Kidney epithelial cell (primary cell): ENCODE data around the gene HARBI1. TPM values are rescaled to one million over a fixed set of nuclear protein-coding genes. Genes with fewer than 3 reads are reported as not detected.

Source experiments
- DNase-seq: peaks from one replicate; pipeline ENCODE4 v3.0.0-alpha.2; 2010; ENCODE audit warnings: low read depth
- H3K27me3 ChIP-seq: 2 replicates; pipeline ENCODE4 v1.6.0; 2011; ENCODE audit warnings: low read length; ENCODE audit not compliant: control insufficient read depth, insufficient read depth
- H3K36me3 ChIP-seq: 2 replicates; pipeline ENCODE4 v1.5.1; 2011; ENCODE audit warnings: low read length; ENCODE audit not compliant: control insufficient read depth, insufficient read depth
- H3K4me3 ChIP-seq: 2 replicates; pipeline ENCODE4 v1.5.1; 2011; ENCODE audit warnings: low read depth, mild to moderate bottlenecking, control low read depth, low read length
- CTCF ChIP-seq: IDR thresholded peaks from 2 replicates; pipeline ENCODE4 v1.5.1; 2011; ENCODE audit warnings: mild to moderate bottlenecking, moderate library complexity, low read length, control low read depth, inconsistent platforms; ENCODE audit not compliant: insufficient read depth, poor library complexity, severe bottlenecking
- total RNA-seq: library from RNA; depleted of rRNA; stranded (reverse); fragments of >200 nt; gene quantifications from 2 replicates; pipeline ENCODE4 v1.2.3, GENCODE V29; 2015

The HARBI1 gene
- total RNA-seq, 1 donor from 2014 or later: 8.0 TPM

GRCh38 chr11:46649180-46649738 lies 32.2 kb upstream of the HARBI1 start:
- Histone ChIP-seq H3K4me3 (no peak overlapping the region), H3K36me3 (peaks cover 3% of the 10 kb centered on the region), H3K27me3 (no peaks in the 10 kb centered on the region)
- TF ChIP-seq CTCF: no peak
- DNase-seq: peak; percentile 38

GRCh38 chr11:46643986-46644385 lies 27.0 kb upstream of the HARBI1 start:
- DNase-seq: no peak
- Histone ChIP-seq H3K36me3 (no peaks in the 10 kb centered on the region), H3K4me3 (no peak overlapping the region), H3K27me3 (no peaks in the 10 kb centered on the region)
- TF ChIP-seq CTCF: no peak

GRCh38 chr11:46643531-46643930 lies 26.5 kb upstream of the HARBI1 start:
- Histone ChIP-seq H3K36me3 (no peaks in the 10 kb centered on the region), H3K4me3 (no peak overlapping the region), H3K27me3 (no peaks in the 10 kb centered on the region)
- TF ChIP-seq CTCF: no peak
- no peak for DNase-seq

- Histone ChIP-seq H3K4me3 (no peak overlapping the region), H3K36me3 (no peaks in the 10 kb centered on the region), H3K27me3 (no peaks in the 10 kb centered on the region)
- no peak for TF ChIP-seq CTCF
- no peak for DNase-seq
Observed at GRCh38 chr11:46642627-46643335, 25.8 kb upstream of the HARBI1 start.

GRCh38 chr11:46641639-46642038 lies 24.6 kb upstream of the HARBI1 start:
- Histone ChIP-seq H3K4me3 (no peak overlapping the region), H3K36me3 (no peaks in the 10 kb centered on the region), H3K27me3 (no peaks in the 10 kb centered on the region)
- no peak for DNase-seq
- no peak for TF ChIP-seq CTCF

GRCh38 chr11:46640036-46640788 lies 23.2 kb upstream of the HARBI1 start:
- no peaks in the 10 kb centered on the region for H3K36me3 ChIP-seq
- no peaks in the 10 kb centered on the region for H3K27me3 ChIP-seq
- TF ChIP-seq CTCF: no peak

More at GRCh38 chr11:46640036-46640788, 23.2 kb upstream of the HARBI1 start:
- no peak for DNase-seq
- H3K4me3 ChIP-seq: no peak overlapping the region
